ENCODE measurements around the gene NEU4.
"Not testable (repeated sequence)": the region's sequence is repeated elsewhere in the genome, so short reads cannot be mapped to it uniquely, and the experiment has no call there.

Gene NEU4

GRCh38 chr2:241799522-241800197 lies 9.3 kb upstream of the NEU4 start:
- DNase-seq: no peak

GRCh38 chr2:241800198-241800903 lies 8.6 kb upstream of the NEU4 start:
- not testable (repeated sequence) for DNase-seq

GRCh38 chr2:241801611-241802420 lies 7.2 kb upstream of the NEU4 start:
- no peak for DNase-seq

GRCh38 chr2:241802421-241803318 lies 6.3 kb upstream of the NEU4 start:
- no peak for DNase-seq

GRCh38 chr2:241803387-241804325 lies 5.3 kb upstream of the NEU4 start:
- DNase-seq: no peak

GRCh38 chr2:241804326-241805229 lies 4.4 kb upstream of the NEU4 start:
- DNase-seq: no peak

GRCh38 chr2:241806217-241806616 lies 2.8 kb upstream of the NEU4 start:
- not testable (repeated sequence) for DNase-seq

GRCh38 chr2:241808051-241808720 lies 807 bp upstream of the NEU4 start:
- no peak for DNase-seq

GRCh38 chr2:241809383-241810306 lies 652 bp downstream of the NEU4 start:
- no peak for DNase-seq

- DNase-seq: no peak
These were observed 1.6 kb downstream of the NEU4 start for GRCh38 chr2:241810307-241811200.

GRCh38 chr2:241811201-241811951 lies 2.4 kb downstream of the NEU4 start:
- DNase-seq: no peak

GRCh38 chr2:241811952-241812729 lies 3.1 kb downstream of the NEU4 start:
- no peak for DNase-seq

GRCh38 chr2:241812730-241813643 lies 4.0 kb downstream of the NEU4 start:
- no peak for DNase-seq

GRCh38 chr2:241813644-241814392 lies 4.8 kb downstream of the NEU4 start:
- no peak for DNase-seq
